Stimulated activated CD8-positive, alpha-beta memory T cell treated with anti-CD3 and anti-CD28 coated beads, Interleukin-15, amount 100 ng/mL, for 1 hour (primary cell): ENCODE measurements around the gene ROR2.
"Not testable (repeated sequence)": the region's sequence is repeated elsewhere in the genome, so short reads cannot be mapped to it uniquely, and the experiment has no call there.

Experiments used
- DNase-seq: peaks from one replicate; pipeline ENCODE4 v3.0.0-alpha.2; 2020; ENCODE audit warnings: low read depth

Gene ROR2

GRCh38 chr9:91564081-91564670 is 385.9 kb downstream of the ROR2 start:
- no peak for DNase-seq

GRCh38 chr9:91562416-91562815 is 387.6 kb downstream of the ROR2 start:
- DNase-seq, result no peak

GRCh38 chr9:91560301-91560700 is 389.7 kb downstream of the ROR2 start:
- no peak for DNase-seq

- DNase-seq, result no peak
Measured at GRCh38 chr9:91558879-91559278, 391.1 kb downstream of the ROR2 start.

GRCh38 chr9:91558395-91558794 is 391.6 kb downstream of the ROR2 start:
- no peak for DNase-seq

- DNase-seq, result no peak
Measured at GRCh38 chr9:91557327-91557726, 392.7 kb downstream of the ROR2 start.

- DNase-seq, result no peak
Measured at GRCh38 chr9:91555132-91555531, 394.9 kb downstream of the ROR2 start.

GRCh38 chr9:91549177-91549576 is 400.9 kb downstream of the ROR2 start:
- DNase-seq, result no peak

GRCh38 chr9:91547081-91547480 is 402.9 kb downstream of the ROR2 start:
- DNase-seq, result no peak

- DNase-seq, result no peak
Measured at GRCh38 chr9:91546574-91546973, 403.5 kb downstream of the ROR2 start.

- no peak for DNase-seq
Measured at GRCh38 chr9:91541734-91542133, 408.3 kb downstream of the ROR2 start.

- DNase-seq, result not testable (repeated sequence)
Measured at GRCh38 chr9:91540506-91540905, 409.5 kb downstream of the ROR2 start.

GRCh38 chr9:91536211-91536691 is 413.8 kb downstream of the ROR2 start:
- DNase-seq, result no peak

GRCh38 chr9:91534374-91534773 is 415.7 kb downstream of the ROR2 start:
- no peak for DNase-seq

- no peak for DNase-seq
Measured at GRCh38 chr9:91533382-91533781, 416.6 kb downstream of the ROR2 start.

- no peak for DNase-seq
Measured at GRCh38 chr9:91532325-91532724, 417.7 kb downstream of the ROR2 start.

GRCh38 chr9:91530829-91531228 is 419.2 kb downstream of the ROR2 start:
- no peak for DNase-seq

- no peak for DNase-seq
Measured at GRCh38 chr9:91522481-91522880, 427.5 kb downstream of the ROR2 start.

GRCh38 chr9:91519520-91520277 is 430.3 kb downstream of the ROR2 start:
- no peak for DNase-seq

- DNase-seq, result no peak
Measured at GRCh38 chr9:91518462-91518861, 431.6 kb downstream of the ROR2 start.

GRCh38 chr9:91517801-91518200 is 432.2 kb downstream of the ROR2 start:
- DNase-seq, result no peak

- DNase-seq, result not testable (repeated sequence)
Measured at GRCh38 chr9:91517332-91517731, 432.7 kb downstream of the ROR2 start.

- no peak for DNase-seq
Measured at GRCh38 chr9:91516777-91517176, 433.3 kb downstream of the ROR2 start.

GRCh38 chr9:91516081-91516480 is 433.9 kb downstream of the ROR2 start:
- DNase-seq, result no peak
